Activated naive CD4-positive, alpha-beta T cell treated with anti-CD3 and anti-CD28 coated beads, Interleukin-2, amount 50 U/mL, for 16 hours (primary cell): ENCODE data around the gene ABCA4.

Experiments used
- DNase-seq: peaks from one replicate; pipeline ENCODE4 v3.0.0-alpha.2; 2020

The ABCA4 gene

GRCh38 chr1:94024104-94024792, 96.7 kb downstream of the ABCA4 start:
- no peak for DNase-seq

GRCh38 chr1:94022471-94023189, 98.3 kb downstream of the ABCA4 start:
- DNase-seq, result no peak

GRCh38 chr1:94020764-94021579, 100.0 kb downstream of the ABCA4 start:
- DNase-seq, result no peak

GRCh38 chr1:94019327-94019726, 101.6 kb downstream of the ABCA4 start:
- DNase-seq, result no peak

- DNase-seq, result no peak
Observed at GRCh38 chr1:94017155-94017829, 103.7 kb downstream of the ABCA4 start.

GRCh38 chr1:94015489-94015817, 105.5 kb downstream of the ABCA4 start:
- DNase-seq, result no peak

GRCh38 chr1:94014635-94015488, 106.1 kb downstream of the ABCA4 start:
- DNase-seq, result no peak

GRCh38 chr1:94014087-94014486, 106.9 kb downstream of the ABCA4 start:
- no peak for DNase-seq

- no peak for DNase-seq
Observed at GRCh38 chr1:94013367-94013878, 107.5 kb downstream of the ABCA4 start.

GRCh38 chr1:94012708-94013366, 108.1 kb downstream of the ABCA4 start:
- no peak for DNase-seq

- DNase-seq, result no peak
Observed at GRCh38 chr1:94011709-94012595, 109.0 kb downstream of the ABCA4 start.

- no peak for DNase-seq
Observed at GRCh38 chr1:94011129-94011528, 109.8 kb downstream of the ABCA4 start.

GRCh38 chr1:94009304-94009703, 111.6 kb downstream of the ABCA4 start:
- no peak for DNase-seq

GRCh38 chr1:94006604-94007003, 114.3 kb downstream of the ABCA4 start:
- no peak for DNase-seq

- DNase-seq, result no peak
Observed at GRCh38 chr1:94004924-94005323, 116.0 kb downstream of the ABCA4 start.

- no peak for DNase-seq
Observed at GRCh38 chr1:94002046-94002787, 118.7 kb downstream of the ABCA4 start.

- DNase-seq, result no peak
Observed at GRCh38 chr1:94001397-94002045, 119.4 kb downstream of the ABCA4 start.

- no peak for DNase-seq
Observed at GRCh38 chr1:94000510-94001282, 120.3 kb downstream of the ABCA4 start.
